ENCODE data around the gene OR5M10. TPM values are rescaled to one million over a fixed set of nuclear protein-coding genes. Genes with fewer than 3 reads are reported as not detected.
"Not testable (repeated sequence)": the region's sequence is repeated elsewhere in the genome, so short reads cannot be mapped to it uniquely, and the experiment has no call there.

OR5M10 gene
- total RNA-seq: not detected

DNA sequence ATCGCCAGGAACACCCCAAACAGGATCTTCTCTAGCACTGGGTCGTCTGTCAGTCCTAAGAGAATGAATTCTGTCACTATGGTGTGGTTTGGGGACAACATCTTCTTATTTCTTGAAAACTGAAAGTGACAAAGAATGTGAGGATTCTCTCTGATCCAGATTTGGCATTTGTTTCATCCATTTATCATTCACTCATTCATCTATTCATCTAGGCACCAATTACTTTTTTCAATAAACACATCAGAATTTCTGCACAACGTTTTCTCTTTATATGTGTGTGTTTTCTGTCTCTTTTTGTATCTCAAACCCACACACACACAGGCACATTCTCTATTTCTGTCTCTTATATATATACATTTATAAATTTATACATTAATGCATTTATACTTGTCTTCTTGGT is at the start of gene OR5M10:
Gene OR5M10, minus strand, starts transcription at position 101 of the 400 bp plus-strand sequence. Its CDS starts 0 bp downstream, at position 101.
- no peaks in the 10 kb centered on the region for H3K27me3 ChIP-seq (ENCODE audit: insufficient read depth, low read length)
- H3K4me1 ChIP-seq (ENCODE audit: insufficient read depth, low read length): no peaks in the 10 kb centered on the region
- H3K4me3 ChIP-seq (ENCODE audit: low read length): no peak within 1 kb of the TSS
- no peaks in the 10 kb centered on the region for H3K9me3 ChIP-seq (ENCODE audit: low read depth, low read length)

DNA sequence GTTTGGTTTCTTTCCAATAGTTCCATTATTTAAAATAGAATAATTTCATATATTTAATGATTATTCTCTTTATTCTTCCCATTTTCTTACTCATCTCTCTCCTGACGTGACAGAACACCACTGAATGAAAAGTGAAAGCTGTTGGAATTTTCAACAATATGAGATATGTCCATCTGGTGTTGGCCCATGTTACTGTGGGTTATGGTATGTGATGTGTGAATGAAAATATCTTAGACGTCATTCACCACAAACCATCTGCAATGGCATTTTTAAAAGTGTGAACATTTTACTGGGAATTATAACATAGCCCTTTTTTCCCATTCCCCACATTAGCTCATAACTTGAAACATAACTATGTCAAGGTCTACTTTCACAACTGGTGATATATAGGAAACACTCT is 48.4 kb upstream of the OR5M10 start:
- H3K4me3 ChIP-seq (ENCODE audit: low read length): no peak overlapping the region
- no peaks in the 10 kb centered on the region for H3K9me3 ChIP-seq (ENCODE audit: low read depth, low read length)
- no peaks in the 10 kb centered on the region for H3K4me1 ChIP-seq (ENCODE audit: insufficient read depth, low read length)
- no peaks in the 10 kb centered on the region for H3K27me3 ChIP-seq (ENCODE audit: insufficient read depth, low read length)

GRCh38 chr11:56624661-56625110 is 47.2 kb upstream of the OR5M10 start:
- H3K9me3 ChIP-seq (ENCODE audit: low read depth, low read length): no peaks in the 10 kb centered on the region
- no peaks in the 10 kb centered on the region for H3K27me3 ChIP-seq (ENCODE audit: insufficient read depth, low read length)
- no peaks in the 10 kb centered on the region for H3K4me1 ChIP-seq (ENCODE audit: insufficient read depth, low read length)
- H3K4me3 ChIP-seq (ENCODE audit: low read length): no peak overlapping the region

- H3K4me1 ChIP-seq (ENCODE audit: insufficient read depth, low read length): no peaks in the 10 kb centered on the region
- H3K9me3 ChIP-seq (ENCODE audit: low read depth, low read length): no peaks in the 10 kb centered on the region
- H3K27me3 ChIP-seq (ENCODE audit: insufficient read depth, low read length): no peaks in the 10 kb centered on the region
- H3K4me3 ChIP-seq (ENCODE audit: low read length): no peak overlapping the region
Measured at GRCh38 chr11:56611174-56611573, 33.7 kb upstream of the OR5M10 start.

DNA sequence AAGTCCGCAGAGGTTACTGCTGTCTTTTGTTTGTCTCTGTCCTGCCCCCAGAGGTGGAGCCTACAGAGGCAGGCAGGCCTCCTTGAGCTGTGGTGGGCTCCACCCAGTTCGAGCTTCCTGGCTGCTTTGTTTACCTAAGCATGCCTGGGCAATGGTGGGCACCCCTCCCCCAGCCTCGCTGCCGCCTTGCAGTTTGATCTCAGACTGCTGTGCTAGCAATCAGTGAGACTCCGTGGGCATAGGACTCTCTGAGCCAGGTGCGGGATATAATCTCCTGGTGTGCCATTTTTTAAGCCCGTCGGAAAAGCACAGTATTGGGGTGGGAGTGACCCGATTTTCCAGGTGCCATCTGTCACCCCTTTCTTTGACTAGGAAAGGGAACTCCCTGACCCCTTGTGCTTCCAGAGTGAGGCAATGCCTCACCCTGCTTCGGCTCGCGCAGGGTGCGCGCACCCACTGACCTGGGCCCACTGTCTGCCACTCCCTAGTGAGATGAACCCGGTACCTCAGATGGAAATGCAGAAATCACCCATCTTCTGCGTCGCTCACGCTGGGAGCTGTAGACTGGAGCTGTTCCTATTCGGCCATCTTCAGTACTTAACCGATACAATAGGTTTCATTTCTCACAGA is 14.7 kb upstream of the OR5M10 start:
- not testable (repeated sequence) for H3K4me3 ChIP-seq (ENCODE audit: low read length); H3K4me1 ChIP-seq (ENCODE audit: insufficient read depth, low read length); H3K27me3 ChIP-seq (ENCODE audit: insufficient read depth, low read length); H3K9me3 ChIP-seq (ENCODE audit: low read depth, low read length)

GRCh38 chr11:56558574-56558973 is 18.9 kb downstream of the OR5M10 start:
- Histone ChIP-seq H3K27me3 (ENCODE audit: insufficient read depth, low read length) (no peaks in the 10 kb centered on the region), H3K4me3 (ENCODE audit: low read length) (no peak overlapping the region), H3K4me1 (ENCODE audit: insufficient read depth, low read length) (no peaks in the 10 kb centered on the region), H3K9me3 (ENCODE audit: low read depth, low read length) (peaks cover 4% of the 10 kb centered on the region)

DNA sequence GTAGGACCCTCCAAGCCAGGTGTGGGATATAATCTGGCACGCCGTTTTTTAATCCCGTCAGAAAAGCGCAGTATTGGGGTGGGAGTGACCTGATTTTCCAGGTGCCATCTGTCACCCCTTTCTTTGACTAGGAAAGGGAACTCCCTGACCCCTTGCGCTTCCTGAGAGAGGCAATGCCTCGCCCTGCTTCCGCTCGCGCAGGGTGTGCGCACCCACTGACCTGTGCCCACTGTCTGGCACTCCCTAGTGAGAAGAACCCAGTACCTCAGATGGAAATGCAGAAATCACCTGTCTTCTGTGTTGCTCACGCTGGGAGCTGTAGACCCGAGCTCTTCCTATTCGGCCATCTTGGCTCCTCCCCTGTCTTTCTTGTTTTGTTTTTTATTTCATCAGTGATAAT is 22.8 kb downstream of the OR5M10 start:
- H3K4me3 ChIP-seq (ENCODE audit: low read length); H3K4me1 ChIP-seq (ENCODE audit: insufficient read depth, low read length): not testable (repeated sequence)

GRCh38 chr11:56545531-56545930 is 32.0 kb downstream of the OR5M10 start:
- Histone ChIP-seq H3K4me3 (ENCODE audit: low read length) (no peak overlapping the region), H3K4me1 (ENCODE audit: insufficient read depth, low read length) (no peaks in the 10 kb centered on the region), H3K27me3 (ENCODE audit: insufficient read depth, low read length) (no peaks in the 10 kb centered on the region), H3K9me3 (ENCODE audit: low read depth, low read length) (no peaks in the 10 kb centered on the region)

More for the DNA sequence above, 22.8 kb downstream of the OR5M10 start:
- H3K9me3 ChIP-seq (ENCODE audit: low read depth, low read length); H3K27me3 ChIP-seq (ENCODE audit: insufficient read depth, low read length): not testable (repeated sequence)

DNA sequence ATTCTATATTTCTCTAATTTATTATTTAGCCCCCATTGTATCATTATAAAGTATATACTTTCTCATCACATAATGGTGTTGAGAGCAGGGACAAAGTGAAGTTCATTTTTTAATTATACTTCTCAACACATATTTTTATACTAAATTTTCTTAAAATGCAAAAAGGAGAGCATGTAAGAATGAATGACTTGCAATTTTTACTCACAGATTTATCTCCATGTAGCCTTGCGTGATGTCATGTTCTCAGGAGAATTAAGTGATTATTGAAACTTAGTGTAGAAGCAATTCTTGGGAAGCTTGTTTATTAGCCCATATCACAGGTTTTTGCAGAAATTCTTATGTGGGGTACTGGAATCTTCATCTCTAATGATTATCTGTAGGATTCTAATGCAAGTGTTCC is 33.8 kb downstream of the OR5M10 start:
- Histone ChIP-seq H3K27me3 (ENCODE audit: insufficient read depth, low read length) (no peaks in the 10 kb centered on the region), H3K9me3 (ENCODE audit: low read depth, low read length) (no peaks in the 10 kb centered on the region), H3K4me3 (ENCODE audit: low read length) (no peak overlapping the region), H3K4me1 (ENCODE audit: insufficient read depth, low read length) (no peaks in the 10 kb centered on the region)

GRCh38 chr11:56543157-56543556 is 34.4 kb downstream of the OR5M10 start, which contains the start of gene OR5M11:
Gene OR5M11 (minus strand): TSS chr11:56543257. CDS start chr11:56543257, 0 bp downstream.
- H3K4me1 ChIP-seq (ENCODE audit: insufficient read depth, low read length): no peaks in the 10 kb centered on the region
- H3K4me3 ChIP-seq (ENCODE audit: low read length): no peak within 1 kb of the TSS
- H3K9me3 ChIP-seq (ENCODE audit: low read depth, low read length): no peaks in the 10 kb centered on the region
- no peaks in the 10 kb centered on the region for H3K27me3 ChIP-seq (ENCODE audit: insufficient read depth, low read length)

- no peaks in the 10 kb centered on the region for H3K9me3 ChIP-seq (ENCODE audit: low read depth, low read length)
- no peak overlapping the region for H3K4me3 ChIP-seq (ENCODE audit: low read length)
- H3K27me3 ChIP-seq (ENCODE audit: insufficient read depth, low read length): no peaks in the 10 kb centered on the region
- no peaks in the 10 kb centered on the region for H3K4me1 ChIP-seq (ENCODE audit: insufficient read depth, low read length)
Measured at GRCh38 chr11:56533054-56533740, 44.3 kb downstream of the OR5M10 start.

DNA sequence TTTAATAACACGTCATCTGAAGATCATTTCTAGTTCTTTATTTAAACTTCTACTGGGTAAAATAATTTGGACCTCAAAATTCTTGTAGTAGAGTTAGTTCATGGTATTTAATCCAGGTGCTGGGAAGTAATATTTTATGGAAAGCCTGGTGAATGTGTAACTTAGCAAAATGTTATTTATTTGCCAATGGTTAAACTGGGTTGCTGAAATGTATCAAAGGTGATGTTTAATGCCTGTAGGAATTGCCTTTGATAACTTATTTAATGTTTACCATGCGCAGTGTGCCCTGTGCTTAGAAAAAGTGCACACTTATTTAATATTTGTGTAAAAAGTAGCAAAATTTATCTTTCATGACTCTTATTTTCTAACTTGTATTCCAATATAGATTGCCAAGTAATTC is 45.7 kb downstream of the OR5M10 start:
- H3K4me3 ChIP-seq (ENCODE audit: low read length): no peak overlapping the region
- no peaks in the 10 kb centered on the region for H3K27me3 ChIP-seq (ENCODE audit: insufficient read depth, low read length)
- no peaks in the 10 kb centered on the region for H3K4me1 ChIP-seq (ENCODE audit: insufficient read depth, low read length)
- no peaks in the 10 kb centered on the region for H3K9me3 ChIP-seq (ENCODE audit: low read depth, low read length)

Other genes starting within 250 kb of the OR5M10 start
- not detected for gene OR8K1, start 231.7 kb downstream of the OR5M10 start, total RNA-seq
- gene OR8J1, start 223.4 kb downstream of the OR5M10 start, total RNA-seq: not detected
- not detected for gene OR8U1, start 202.1 kb downstream of the OR5M10 start, total RNA-seq
- not detected for gene OR5AL1, start 165.0 kb downstream of the OR5M10 start, total RNA-seq
- gene OR5M3, start 104.4 kb downstream of the OR5M10 start, total RNA-seq: not detected
- gene OR5M8, start 86.4 kb downstream of the OR5M10 start, total RNA-seq: not detected
- not detected for gene OR5M11, start 34.5 kb downstream of the OR5M10 start, total RNA-seq
- not detected for gene OR5M1, start 37.2 kb upstream of the OR5M10 start, total RNA-seq
- gene OR5AP2, start 64.7 kb upstream of the OR5M10 start, total RNA-seq: not detected
- gene OR5AR1, start 86.0 kb upstream of the OR5M10 start, total RNA-seq: not detected
- not detected for gene OR9G1, start 121.4 kb upstream of the OR5M10 start, total RNA-seq
- not detected for gene OR9G4, start 171.0 kb upstream of the OR5M10 start, total RNA-seq